Tibial artery (tissue), 4 donors: ENCODE data around the gene MYL9.

Source experiments
- DNase-seq, 2 donors: peaks; one replicate each; pipeline ENCODE4 v3.0.0-alpha.2; 2019
- H3K27ac ChIP-seq, 2 donors: fragments of 200-600 bp; sonication (generic) in 1 of 2; 1 replicate in 1 of 2; 2 replicates in 1 of 2; pipeline ENCODE4 v1.5.1; 2018 to 2019; ENCODE audit warnings: mild to moderate bottlenecking in 1 of 2
- H3K27me3 ChIP-seq, 2 donors: fragments of 200-600 bp; sonication (generic) in 1 of 2; one replicate each; pipeline versions ENCODE4 v1.5.1 to v1.6.0; 2016 to 2019
- H3K36me3 ChIP-seq, 3 donors: fragments of 200-600 bp; sonication (generic) in 2 of 3; one replicate each; pipeline ENCODE4 v1.5.1; 2016 to 2019; ENCODE audit warnings: mild to moderate bottlenecking in 2 of 3
- H3K4me1 ChIP-seq, 4 donors: fragments of 200-600 bp; sonication (generic) in 2 of 4; 1 replicate in 3 of 4; 2 replicates in 1 of 4; pipeline ENCODE4 v1.5.1; 2016 to 2019
- H3K4me3 ChIP-seq, 2 donors: fragments of 200-600 bp; sonication (generic) in 1 of 2; 1 replicate in 1 of 2; 2 replicates in 1 of 2; pipeline ENCODE4 v1.5.1; 2018 to 2019; ENCODE audit warnings: mild to moderate bottlenecking in 2 of 2
- H3K9me3 ChIP-seq, 3 donors: fragments of 200-600 bp; sonication (generic) in 1 of 3; one replicate each; pipeline ENCODE4 v1.5.1; 2016 to 2019
- intact Hi-C: fragments of 100-400 bp; cut with DNase I; formaldehyde crosslinking; loops from one replicate; pipeline ENCODE4 v1.15.0; 2023; ENCODE audit warnings: low total_unique reads
- TF ChIP-seq, protein P1 (sequence below), 2 experiments: fragments of 200-600 bp in 1 of 2; fragments of 450-650 bp in 1 of 2; IDR thresholded peaks; one replicate each; pipeline ENCODE4 v1.5.1; 2017 to 2019; ENCODE audit warnings: antibody characterized with exemption in 2 of 2, mild to moderate bottlenecking in 1 of 2, moderate library complexity in 1 of 2

The MYL9 gene

DNA sequence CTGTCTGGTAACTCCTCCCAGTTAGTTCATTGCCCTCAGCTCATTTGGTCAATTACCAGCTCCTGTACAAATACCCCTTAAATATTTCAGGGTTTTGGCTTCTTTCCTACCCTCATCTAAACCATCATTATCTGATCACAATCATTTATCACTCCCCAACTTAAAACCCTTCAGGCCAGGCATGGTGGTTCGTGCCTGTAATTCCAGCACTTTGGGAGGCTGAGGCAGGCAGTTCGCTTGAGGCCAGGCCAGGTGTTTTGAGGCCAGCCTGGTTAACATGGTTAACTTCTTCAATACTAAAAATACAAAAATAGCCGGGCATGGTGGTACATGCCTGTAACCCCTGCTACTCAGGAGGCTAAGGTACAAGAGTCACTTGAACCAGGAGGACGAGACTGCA, 41.5 kb downstream of the MYL9 start:
- no peak for DNase-seq
- H3K36me3 ChIP-seq: peaks cover 29 to 47% (median 38%) of the 10 kb centered on the region in 3 donors
- H3K27ac ChIP-seq: no peak overlapping the region
- no peaks in the 10 kb centered on the region for H3K4me1 ChIP-seq
- no peaks in the 10 kb centered on the region for H3K27me3 ChIP-seq
- intact Hi-C loops: no loop called here
- TF ChIP-seq, protein P1, sequence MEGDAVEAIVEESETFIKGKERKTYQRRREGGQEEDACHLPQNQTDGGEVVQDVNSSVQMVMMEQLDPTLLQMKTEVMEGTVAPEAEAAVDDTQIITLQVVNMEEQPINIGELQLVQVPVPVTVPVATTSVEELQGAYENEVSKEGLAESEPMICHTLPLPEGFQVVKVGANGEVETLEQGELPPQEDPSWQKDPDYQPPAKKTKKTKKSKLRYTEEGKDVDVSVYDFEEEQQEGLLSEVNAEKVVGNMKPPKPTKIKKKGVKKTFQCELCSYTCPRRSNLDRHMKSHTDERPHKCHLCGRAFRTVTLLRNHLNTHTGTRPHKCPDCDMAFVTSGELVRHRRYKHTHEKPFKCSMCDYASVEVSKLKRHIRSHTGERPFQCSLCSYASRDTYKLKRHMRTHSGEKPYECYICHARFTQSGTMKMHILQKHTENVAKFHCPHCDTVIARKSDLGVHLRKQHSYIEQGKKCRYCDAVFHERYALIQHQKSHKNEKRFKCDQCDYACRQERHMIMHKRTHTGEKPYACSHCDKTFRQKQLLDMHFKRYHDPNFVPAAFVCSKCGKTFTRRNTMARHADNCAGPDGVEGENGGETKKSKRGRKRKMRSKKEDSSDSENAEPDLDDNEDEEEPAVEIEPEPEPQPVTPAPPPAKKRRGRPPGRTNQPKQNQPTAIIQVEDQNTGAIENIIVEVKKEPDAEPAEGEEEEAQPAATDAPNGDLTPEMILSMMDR (IDR thresholded peaks at IDR 0.05): no peak
- H3K4me3 ChIP-seq: no peak overlapping the region
- H3K9me3 ChIP-seq: no peaks in the 10 kb centered on the region

DNA sequence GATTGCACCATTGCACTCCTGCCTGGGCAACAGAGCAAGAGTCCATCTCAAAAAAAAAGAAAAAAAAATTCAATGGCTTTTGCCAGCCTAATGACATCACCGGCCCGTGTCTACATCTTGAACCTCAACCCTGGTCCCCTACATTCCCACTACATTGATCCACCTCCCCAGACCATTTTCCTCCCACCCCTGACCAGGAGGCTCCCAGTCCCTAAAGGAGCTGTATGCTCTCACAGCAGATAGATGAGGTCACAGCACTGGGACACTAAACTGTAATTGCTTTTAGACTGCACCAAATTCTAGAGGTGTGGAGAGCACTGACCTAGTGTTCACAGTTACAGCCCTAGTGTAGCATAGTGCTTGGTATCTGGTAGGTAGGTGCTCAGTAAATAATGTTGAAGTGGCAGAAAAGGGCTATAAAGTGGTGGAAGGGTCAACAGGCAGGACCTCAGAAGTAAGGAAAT, 42.7 kb downstream of the MYL9 start:
- H3K36me3 ChIP-seq: peaks cover 29 to 50% (median 31%) of the 10 kb centered on the region in 3 donors
- H3K4me3 ChIP-seq: no peak overlapping the region
- no peaks in the 10 kb centered on the region for H3K4me1 ChIP-seq
- TF ChIP-seq, protein P1 (IDR thresholded peaks at IDR 0.05): no peak
- H3K27me3 ChIP-seq: no peaks in the 10 kb centered on the region
- intact Hi-C loops: no loop called here
- H3K9me3 ChIP-seq: no peaks in the 10 kb centered on the region
- H3K27ac ChIP-seq: no peak overlapping the region
- no peak for DNase-seq

DNA sequence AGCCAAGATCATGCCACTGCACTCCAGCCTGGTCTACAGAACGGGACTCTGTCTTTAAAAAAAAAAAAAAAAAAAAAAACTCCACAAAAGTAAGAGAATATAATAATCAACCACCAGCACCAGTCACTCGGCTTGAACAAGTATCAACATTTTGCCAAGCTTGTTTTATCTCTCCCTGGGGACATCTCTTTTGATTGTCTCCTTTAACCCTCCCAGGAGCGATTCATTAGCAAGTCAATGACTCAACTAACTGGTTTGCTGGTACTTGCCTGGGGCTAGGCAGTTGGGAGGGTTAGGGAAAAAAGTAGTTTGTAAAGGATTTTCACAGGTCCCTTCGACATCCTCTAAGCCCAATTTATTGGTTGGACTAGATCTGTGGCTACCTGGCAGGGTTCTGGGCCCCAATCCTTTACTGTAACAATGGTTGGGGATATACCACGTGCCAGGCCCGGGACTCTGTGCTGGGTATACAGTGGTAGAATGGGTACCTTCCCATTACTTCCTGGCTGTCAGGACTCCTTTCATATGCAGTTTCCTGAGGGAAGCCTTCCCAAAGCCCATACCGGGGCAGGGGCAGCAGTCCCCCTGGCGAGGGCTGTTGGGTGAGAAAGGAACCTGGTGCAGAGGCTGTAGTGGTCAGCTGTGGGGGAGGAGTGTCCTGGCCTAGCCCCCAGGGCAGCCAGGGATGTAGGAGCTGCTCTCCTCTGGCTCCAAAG, 44.2 kb downstream of the MYL9 start:
- Histone ChIP-seq H3K27me3 (no peaks in the 10 kb centered on the region), H3K36me3 (peaks cover 16 to 50% (median 19%) of the 10 kb centered on the region in 3 donors), H3K4me3 (no peak overlapping the region), H3K27ac (no peak overlapping the region), H3K4me1 (no peaks in the 10 kb centered on the region), H3K9me3 (no peaks in the 10 kb centered on the region)
- no peak for DNase-seq
- intact Hi-C loops: no loop called here
- TF ChIP-seq, protein P1 (IDR thresholded peaks at IDR 0.05): no peak

DNA sequence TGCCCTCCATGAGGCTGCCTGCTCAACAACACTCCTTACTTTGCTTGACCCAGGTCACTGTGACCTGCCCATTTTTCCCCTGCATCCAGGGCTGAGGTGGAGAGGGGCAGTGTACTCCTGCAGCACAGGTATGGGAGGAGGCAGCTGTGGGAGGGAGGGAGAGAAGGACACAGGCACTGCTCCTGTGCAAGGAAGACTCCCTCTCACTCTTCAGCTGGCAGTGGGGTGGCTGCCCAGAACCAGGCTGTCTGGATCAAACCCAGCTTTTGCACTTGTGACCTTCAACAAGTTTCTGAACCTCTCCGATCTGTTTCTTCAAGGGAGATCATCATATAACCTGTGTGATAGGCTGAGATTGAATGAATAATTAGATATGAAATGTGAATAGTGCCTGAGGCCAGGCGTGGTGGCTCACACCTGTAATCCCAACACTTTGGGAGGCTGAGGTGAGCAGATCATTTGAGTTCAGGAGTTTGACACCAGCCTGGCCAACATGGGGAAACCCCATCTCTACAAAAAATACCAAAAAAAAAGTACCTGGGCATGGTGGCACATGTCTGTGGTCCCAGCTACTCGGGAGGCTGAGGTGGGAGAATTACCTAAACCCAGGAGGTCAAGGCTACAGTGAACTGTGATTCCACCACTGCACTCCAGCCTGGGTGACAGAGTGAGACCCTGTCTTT, 46.2 kb downstream of the MYL9 start:
- intact Hi-C loops: no loop called here
- Histone ChIP-seq H3K4me1 (no peaks in the 10 kb centered on the region), H3K9me3 (no peaks in the 10 kb centered on the region), H3K27ac (no peak overlapping the region), H3K4me3 (no peak overlapping the region), H3K27me3 (no peaks in the 10 kb centered on the region), H3K36me3 (peaks cover 4 to 44% (median 8%) of the 10 kb centered on the region in 3 donors)
- TF ChIP-seq, protein P1 (IDR thresholded peaks at IDR 0.05): no peak
- DNase-seq: no peak

DNA sequence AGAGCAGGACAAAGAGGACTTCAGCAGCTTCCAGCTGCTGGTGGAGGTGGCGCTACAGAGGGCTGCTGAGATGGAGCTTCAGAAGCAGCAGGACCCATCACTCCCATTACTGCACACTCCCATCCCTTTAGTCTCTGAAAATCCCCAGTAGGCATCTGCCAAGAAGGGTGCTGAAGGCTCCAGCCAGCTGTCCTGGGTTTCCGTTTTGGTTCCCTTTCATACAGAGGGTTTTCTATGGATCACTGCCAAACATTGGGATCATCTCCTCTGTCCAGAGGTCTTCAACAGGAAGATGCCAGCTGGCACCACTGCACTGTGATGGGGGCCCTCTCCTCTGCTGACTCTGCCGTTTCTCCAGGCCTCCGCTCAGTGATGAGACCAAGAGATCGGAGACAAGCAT, 50.0 kb downstream of the MYL9 start:
- no peaks in the 10 kb centered on the region for H3K9me3 ChIP-seq
- no peak for DNase-seq
- intact Hi-C loops: no loop called here

More for the DNA sequence above, 50.0 kb downstream of the MYL9 start:
- Histone ChIP-seq H3K36me3 (peaks cover 0 to 53% (median 7%) of the 10 kb centered on the region in 3 donors), H3K4me1 (no peaks in the 10 kb centered on the region), H3K27me3 (no peaks in the 10 kb centered on the region), H3K27ac (no peak overlapping the region), H3K4me3 (no peak overlapping the region)
- TF ChIP-seq, protein P1 (IDR thresholded peaks at IDR 0.05): no peak
